Body of pancreas (tissue), 4 donors: ENCODE data around the gene ASXL1.

Experiments used
- CTCF ChIP-seq, 7 experiments: fragments of 450-650 bp in 4 of 7; fragments of 200-600 bp in 3 of 7; sonication (generic) in 3 of 7; IDR thresholded peaks; one replicate each; pipeline ENCODE4 v1.5.1; 2016 to 2019; ENCODE audit warnings: antibody characterized with exemption in 7 of 7
- POLR2A ChIP-seq, 3 donors: fragments of 450-650 bp; IDR thresholded peaks; one replicate each; pipeline ENCODE4 v1.6.1; 2016; ENCODE audit warnings: antibody characterized with exemption in 3 of 3, mild to moderate bottlenecking in 2 of 3

- TF ChIP-seq CTCF (IDR thresholded peaks at IDR 0.05) (no peak), POLR2A (IDR thresholded peaks at IDR 0.05) (no peak)
These were observed 709 bp upstream of the ASXL1 start for GRCh38 chr20:32357375-32357868.
